Measurements from ENCODE around the gene SPDYC.

The SPDYC gene

DNA sequence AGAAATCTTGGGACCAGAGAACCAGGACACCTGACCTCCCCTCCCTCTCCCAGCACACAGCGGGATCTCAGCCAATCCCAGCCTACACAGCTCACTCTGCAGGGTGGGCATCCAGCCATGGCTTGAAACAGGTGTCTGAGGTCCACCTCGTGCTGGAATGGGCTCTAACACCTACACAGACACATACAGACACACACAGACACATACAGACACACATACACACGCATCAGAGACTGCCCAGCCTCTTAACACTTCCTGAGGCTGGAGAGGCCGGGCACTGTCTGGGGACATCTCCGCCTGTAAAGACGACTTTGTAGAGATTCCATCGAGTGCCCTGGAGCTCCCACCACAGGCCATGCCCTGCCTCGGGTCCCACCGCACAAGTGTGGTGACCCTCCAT is 48.4 kb downstream of the SPDYC start:
- no peak for DNase-seq (ENCODE audit: low read depth in 2 of 2, low spot score in 1 of 2)

DNA sequence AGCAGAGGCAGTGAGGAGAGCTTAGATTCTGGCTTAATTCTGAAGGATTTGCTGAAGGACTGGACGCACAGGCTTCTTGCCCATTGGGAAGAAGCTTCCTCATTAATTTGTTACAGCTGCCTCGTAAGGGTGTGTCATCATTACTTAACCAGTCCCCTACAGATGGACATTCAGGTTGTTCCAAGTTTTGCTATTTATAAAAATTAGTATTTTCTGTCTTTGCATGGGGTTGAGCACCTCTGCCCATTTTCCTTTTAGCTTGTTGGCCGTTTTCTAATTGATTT is 49.8 kb downstream of the SPDYC start:
- no peak for DNase-seq (ENCODE audit: low read depth in 2 of 2, low spot score in 1 of 2)

DNA sequence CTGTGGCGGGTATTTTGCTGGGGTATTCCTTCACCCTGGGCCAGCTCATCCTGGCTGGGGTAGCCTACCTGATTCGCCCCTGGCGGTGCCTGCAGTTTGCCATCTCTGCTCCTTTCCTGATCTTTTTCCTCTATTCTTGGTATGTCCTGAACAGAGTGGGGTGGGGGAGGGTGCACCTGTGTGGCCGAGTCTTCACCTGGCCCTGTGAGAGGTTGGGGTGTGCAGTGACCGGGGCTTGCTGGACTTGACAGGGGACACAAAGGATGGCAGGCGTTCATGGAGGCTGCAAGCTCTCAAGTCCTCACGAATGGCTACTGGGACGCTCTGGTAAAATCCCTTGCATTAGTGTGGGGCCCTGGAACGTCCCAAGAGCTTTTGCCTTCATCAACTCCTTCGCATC is 51.0 kb downstream of the SPDYC start:
- no peak for DNase-seq (ENCODE audit: low read depth in 2 of 2, low spot score in 1 of 2)

Measured in stimulated activated CD8-positive, alpha-beta memory T cell treated with anti-CD3 and anti-CD28 coated beads, Interleukin-4, amount 100 ng/mL, for 4 hours (primary cell).